ENCODE results near the gene UBE2V1.
A peak's percentile ranks its signal among the peaks of the same experiment; 100 is the strongest.

Gene UBE2V1

DNA sequence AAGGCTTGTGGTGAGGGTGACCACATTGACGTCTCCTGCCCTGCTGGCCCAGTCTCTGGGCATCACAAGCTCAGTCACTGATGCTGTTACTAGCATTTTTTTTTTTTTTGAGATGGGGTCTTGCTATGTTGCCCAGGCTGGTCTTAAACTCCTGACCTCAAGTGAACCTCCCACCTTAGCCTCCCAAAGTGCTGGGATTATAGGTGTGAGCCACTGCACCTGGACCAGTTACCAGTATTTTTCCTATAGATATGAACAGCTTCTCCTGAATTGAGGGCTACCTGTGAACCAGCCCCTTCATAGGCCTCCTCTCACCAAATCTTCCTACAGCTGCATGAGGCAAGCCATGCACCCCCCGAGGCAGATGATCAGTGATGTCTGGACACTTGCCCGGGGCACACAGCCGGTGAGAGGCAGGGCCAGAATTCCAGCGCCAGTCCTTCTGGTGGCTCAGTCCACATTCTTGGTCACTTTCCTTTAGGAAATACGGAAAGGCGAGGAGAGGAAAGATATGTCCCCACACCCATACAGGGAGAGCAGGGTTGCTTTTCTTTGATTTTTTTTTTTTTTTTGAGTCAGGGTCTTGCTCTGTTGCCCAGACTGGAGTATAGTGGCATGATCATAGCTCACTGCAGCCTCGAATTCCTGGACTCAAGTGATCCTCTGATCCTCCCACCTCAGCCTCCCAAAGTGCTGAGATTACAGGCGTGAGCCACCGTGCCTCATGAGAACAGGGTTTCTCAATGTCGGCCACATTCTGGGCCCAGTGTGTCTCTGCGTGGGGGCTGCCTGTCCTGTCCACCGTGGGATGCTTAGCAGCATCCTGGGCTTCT lies 50.7 kb downstream of the UBE2V1 start:
- no peak overlapping the region for H3K4me2 ChIP-seq (ENCODE audit: low read length)
- no peak for TF ChIP-seq EZH2phosphoT487 (IDR thresholded peaks at IDR 0.05; ENCODE audit: low read depth)
- TF ChIP-seq, protein P1, sequence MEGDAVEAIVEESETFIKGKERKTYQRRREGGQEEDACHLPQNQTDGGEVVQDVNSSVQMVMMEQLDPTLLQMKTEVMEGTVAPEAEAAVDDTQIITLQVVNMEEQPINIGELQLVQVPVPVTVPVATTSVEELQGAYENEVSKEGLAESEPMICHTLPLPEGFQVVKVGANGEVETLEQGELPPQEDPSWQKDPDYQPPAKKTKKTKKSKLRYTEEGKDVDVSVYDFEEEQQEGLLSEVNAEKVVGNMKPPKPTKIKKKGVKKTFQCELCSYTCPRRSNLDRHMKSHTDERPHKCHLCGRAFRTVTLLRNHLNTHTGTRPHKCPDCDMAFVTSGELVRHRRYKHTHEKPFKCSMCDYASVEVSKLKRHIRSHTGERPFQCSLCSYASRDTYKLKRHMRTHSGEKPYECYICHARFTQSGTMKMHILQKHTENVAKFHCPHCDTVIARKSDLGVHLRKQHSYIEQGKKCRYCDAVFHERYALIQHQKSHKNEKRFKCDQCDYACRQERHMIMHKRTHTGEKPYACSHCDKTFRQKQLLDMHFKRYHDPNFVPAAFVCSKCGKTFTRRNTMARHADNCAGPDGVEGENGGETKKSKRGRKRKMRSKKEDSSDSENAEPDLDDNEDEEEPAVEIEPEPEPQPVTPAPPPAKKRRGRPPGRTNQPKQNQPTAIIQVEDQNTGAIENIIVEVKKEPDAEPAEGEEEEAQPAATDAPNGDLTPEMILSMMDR (IDR thresholded peaks at IDR 0.05; ENCODE audit: low read depth, low read length), result no peak
- no peaks in the 10 kb centered on the region for H3K27me3 ChIP-seq (ENCODE audit: low read depth, low read length)
- H2AFZ ChIP-seq (ENCODE audit: low read depth, low read length), result no peak overlapping the region
- no peaks in the 10 kb centered on the region for H3K36me3 ChIP-seq (replicated peaks; ENCODE audit: low read depth, low read length)
- no peak overlapping the region for H3K27ac ChIP-seq (ENCODE audit: low read length)
- H3K9me3 ChIP-seq (ENCODE audit: insufficient read depth, low read length), result no peaks in the 10 kb centered on the region
- H3K4me1 ChIP-seq (ENCODE audit: low read length), result peaks cover 13% of the 10 kb centered on the region
- H3K79me2 ChIP-seq (ENCODE audit: low read length), result no peaks in the 10 kb centered on the region
- H3K9ac ChIP-seq (ENCODE audit: low read length), result no peak overlapping the region
- H3K4me3 ChIP-seq (ENCODE audit: low read length), result no peak overlapping the region
- H4K20me1 ChIP-seq (ENCODE audit: insufficient read depth, low read length), result no peaks in the 10 kb centered on the region

DNA sequence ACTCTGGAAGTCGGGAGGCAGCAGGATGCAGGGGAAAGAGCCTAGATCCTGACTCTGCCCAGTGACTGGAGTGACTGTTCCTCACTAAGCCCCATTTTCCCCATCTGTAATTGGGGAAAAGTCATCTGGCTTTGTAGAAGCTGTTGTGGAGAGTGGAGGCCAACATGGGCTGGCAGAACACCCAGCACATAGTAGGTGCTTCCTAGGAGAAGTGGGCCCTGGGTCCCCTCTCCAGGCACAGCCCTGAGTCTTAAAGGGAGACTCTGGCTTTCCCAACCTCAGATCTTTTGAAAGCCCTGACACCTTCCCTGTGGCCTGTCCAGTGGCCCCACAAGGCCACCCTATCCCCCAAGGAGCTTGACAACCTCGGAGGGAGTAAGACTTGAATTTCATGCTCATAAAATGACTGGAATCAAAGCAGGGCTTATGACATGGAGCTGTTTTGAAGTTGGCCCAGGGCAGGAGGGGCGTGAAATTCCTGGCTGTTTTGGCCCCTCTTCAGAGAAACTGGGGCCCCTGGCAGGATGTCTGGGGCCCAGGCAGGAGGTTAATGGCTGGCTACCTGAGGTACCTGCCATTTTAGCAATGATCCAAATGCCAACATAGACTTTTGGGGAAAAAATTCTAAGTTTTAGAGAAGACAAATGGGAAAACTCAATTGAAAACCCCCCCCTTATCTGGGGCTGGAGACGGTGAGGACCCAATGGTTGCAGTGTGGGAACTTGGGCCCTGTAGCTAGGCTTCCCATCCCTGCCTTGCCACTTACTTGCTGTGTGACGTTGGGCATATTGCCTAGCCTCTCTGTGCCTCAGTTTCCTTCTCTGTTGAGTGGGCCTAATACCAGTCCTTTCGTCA lies 51.6 kb downstream of the UBE2V1 start:
- peaks cover 22% of the 10 kb centered on the region for H3K4me1 ChIP-seq (ENCODE audit: low read length)
- H3K79me2 ChIP-seq (ENCODE audit: low read length), result no peaks in the 10 kb centered on the region
- no peaks in the 10 kb centered on the region for H4K20me1 ChIP-seq (ENCODE audit: insufficient read depth, low read length)
- H2AFZ ChIP-seq (ENCODE audit: low read depth, low read length), result no peak overlapping the region
- H3K4me2 ChIP-seq (ENCODE audit: low read length), result no peak overlapping the region
- TF ChIP-seq EZH2phosphoT487 (IDR thresholded peaks at IDR 0.05; ENCODE audit: low read depth), result no peak
- TF ChIP-seq, protein P1 (IDR thresholded peaks at IDR 0.05; ENCODE audit: low read depth, low read length), result no peak
- no peaks in the 10 kb centered on the region for H3K9me3 ChIP-seq (ENCODE audit: insufficient read depth, low read length)
- H3K36me3 ChIP-seq (replicated peaks; ENCODE audit: low read depth, low read length), result no peaks in the 10 kb centered on the region
- no peaks in the 10 kb centered on the region for H3K27me3 ChIP-seq (ENCODE audit: low read depth, low read length)
- no peak overlapping the region for H3K4me3 ChIP-seq (ENCODE audit: low read length)
- no peak overlapping the region for H3K27ac ChIP-seq (ENCODE audit: low read length)
- H3K9ac ChIP-seq (ENCODE audit: low read length), result no peak overlapping the region

DNA sequence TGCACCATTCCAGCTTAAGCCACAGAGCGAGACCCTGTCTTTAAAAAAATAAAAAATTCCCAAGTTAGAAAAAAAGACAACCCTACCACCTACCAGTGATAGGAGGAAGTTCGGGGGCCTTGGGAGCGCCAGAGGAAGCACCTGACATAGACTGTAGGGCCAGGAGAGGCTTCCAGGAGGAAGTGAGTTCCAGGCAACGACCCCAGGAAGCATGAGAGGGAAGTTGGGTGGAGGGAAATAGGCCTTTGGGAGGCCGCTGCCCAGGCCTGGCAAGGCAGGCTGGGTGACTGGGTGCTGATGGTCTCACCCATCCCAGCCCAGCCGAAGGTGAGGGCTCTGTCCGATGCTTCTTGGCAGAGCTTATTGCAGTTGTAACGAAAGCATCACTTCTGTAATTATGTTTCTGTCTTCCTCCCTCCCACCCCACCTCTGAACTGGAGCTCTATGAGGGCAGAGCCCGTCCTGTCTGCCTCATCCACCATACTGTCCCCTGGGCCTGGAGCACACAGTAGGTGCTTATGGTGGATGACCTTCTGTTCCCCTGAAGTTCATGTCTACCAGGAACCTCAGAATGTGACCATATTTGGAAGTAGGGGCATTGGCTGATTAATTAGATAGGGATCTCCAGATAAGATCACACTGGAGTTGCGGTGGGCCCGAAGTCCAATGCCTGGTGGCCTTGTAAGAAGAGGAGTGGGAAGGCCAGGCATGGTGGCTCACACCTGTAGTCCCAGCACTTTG lies 54.1 kb downstream of the UBE2V1 start:
- H2AFZ ChIP-seq (ENCODE audit: low read depth, low read length), result peak overlapping the region; percentile 86
- peak overlapping the region; percentile 57 for H3K4me2 ChIP-seq (ENCODE audit: low read length)
- peak overlapping the region; percentile 32 for H3K27ac ChIP-seq (ENCODE audit: low read length)
- H3K27me3 ChIP-seq (ENCODE audit: low read depth, low read length), result peaks cover 10% of the 10 kb centered on the region
- H3K4me3 ChIP-seq (ENCODE audit: low read length), result peak overlapping the region; percentile 18
- H3K79me2 ChIP-seq (ENCODE audit: low read length), result no peaks in the 10 kb centered on the region
- no peaks in the 10 kb centered on the region for H3K9me3 ChIP-seq (ENCODE audit: insufficient read depth, low read length)
- peaks cover 26% of the 10 kb centered on the region for H3K4me1 ChIP-seq (ENCODE audit: low read length)
- H3K36me3 ChIP-seq (replicated peaks; ENCODE audit: low read depth, low read length), result no peaks in the 10 kb centered on the region
- no peaks in the 10 kb centered on the region for H4K20me1 ChIP-seq (ENCODE audit: insufficient read depth, low read length)
- TF ChIP-seq, protein P1 (IDR thresholded peaks at IDR 0.05; ENCODE audit: low read depth, low read length), result peak; percentile 13; the same call in 1 of the 2 replicates
- no peak for TF ChIP-seq EZH2phosphoT487 (IDR thresholded peaks at IDR 0.05; ENCODE audit: low read depth)
- peak overlapping the region; percentile 28; the same call in 1 of the 2 replicates for H3K9ac ChIP-seq (ENCODE audit: low read length)
